ENCODE measurements around the gene CYB5A.

CYB5A gene

DNA sequence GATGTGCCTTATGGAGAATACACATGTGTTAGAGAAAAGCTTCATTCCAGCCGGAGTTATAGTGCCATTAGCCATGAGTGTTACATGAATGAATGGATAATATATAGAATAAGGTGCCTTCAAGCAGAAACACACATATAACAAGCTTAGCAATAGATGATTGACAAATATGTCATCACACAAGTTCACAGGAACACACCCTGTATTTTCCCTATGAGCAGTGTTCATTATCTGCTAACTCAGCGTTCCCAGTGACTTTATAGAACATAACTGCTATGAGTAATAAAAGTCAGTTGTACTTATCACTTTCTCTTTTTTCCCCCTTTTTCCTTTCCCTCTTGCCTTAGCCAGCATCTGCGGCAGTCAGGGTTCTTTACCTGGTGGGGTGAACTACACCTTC is 78.3 kb downstream of the CYB5A start:
- DNase-seq (ENCODE audit: low spot score) = no peak

DNA sequence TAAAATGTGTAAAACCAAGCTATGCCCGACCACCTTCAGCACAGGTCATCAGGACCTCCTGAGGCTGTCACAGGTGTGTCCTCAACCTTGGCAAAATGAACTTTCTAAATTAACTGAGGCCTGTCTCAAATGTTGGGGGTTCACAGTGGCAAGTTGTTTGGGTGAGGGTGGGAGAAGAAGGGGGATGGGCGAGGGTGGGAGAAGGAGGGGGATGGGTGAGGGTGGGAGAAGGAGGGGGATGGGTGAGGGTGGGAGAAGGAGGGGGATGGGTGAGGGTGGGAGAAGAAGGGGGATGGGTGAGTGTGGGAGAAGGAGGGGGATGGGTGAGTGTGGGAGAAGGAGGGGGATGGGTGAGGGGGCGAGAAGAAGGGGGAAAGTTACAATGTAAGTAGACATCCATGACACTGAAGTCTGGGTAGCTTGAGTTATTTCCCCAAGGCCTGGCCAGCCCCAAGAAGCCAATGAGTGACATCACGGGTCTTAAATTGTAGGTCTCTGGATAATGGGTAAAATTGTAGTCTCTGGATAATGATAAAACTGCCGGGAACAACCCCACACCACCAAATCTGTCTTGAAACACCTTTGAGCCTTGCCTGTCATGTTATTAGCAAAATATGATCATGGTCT is 87.1 kb downstream of the CYB5A start:
- no peak for DNase-seq (ENCODE audit: low spot score)

DNA sequence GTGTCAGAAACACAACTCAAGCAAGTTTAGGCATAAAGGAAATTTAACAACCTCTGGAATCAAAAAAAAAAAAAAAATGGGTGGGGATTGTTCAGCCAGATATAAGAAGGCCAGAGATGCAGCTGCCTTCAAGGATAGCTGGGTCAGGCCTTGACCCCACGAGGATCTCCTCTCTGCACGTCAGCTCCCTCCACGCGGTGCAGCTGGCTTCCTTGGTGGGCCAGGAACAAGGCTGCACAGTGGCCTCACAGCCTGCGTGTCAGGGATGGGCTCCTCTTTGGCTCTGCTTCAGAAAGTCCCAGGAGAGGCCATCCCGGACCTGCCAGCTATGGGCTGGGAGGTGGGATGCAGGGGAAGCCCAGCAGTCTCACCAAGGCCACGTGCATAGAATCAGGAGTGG is 88.0 kb downstream of the CYB5A start:
- no peak for DNase-seq (ENCODE audit: low spot score)

Measured in AG20443 (cell line).